H9 (cell line): Measurements from ENCODE around the gene ARSI. TPM values are rescaled to one million over a fixed set of nuclear protein-coding genes. Genes with fewer than 3 reads are reported as not detected.

Source experiments
- DNase-seq: peaks from one replicate; pipeline ENCODE4 v3.0.0-alpha.2; 2017
- H2AFZ ChIP-seq: one replicate; pipeline ENCODE4 v1.6.1; 2013; ENCODE audit warnings: mild to moderate bottlenecking, low read length, control low read depth, moderate library complexity
- H2AK5ac ChIP-seq: 2 replicates; pipeline ENCODE4 v1.6.1; 2013; ENCODE audit warnings: low read length, control low read depth, mixed read lengths; ENCODE audit not compliant: insufficient read length
- H2BK120ac ChIP-seq: one replicate; pipeline ENCODE4 v1.6.1; 2013; ENCODE audit warnings: low read depth, mild to moderate bottlenecking, low read length, control low read depth, inconsistent platforms; ENCODE audit not compliant: poor library complexity, severe bottlenecking
- H2BK12ac ChIP-seq: 2 replicates; pipeline ENCODE4 v1.6.1; 2013; ENCODE audit warnings: low read length, control low read depth, mixed read lengths, low read depth; ENCODE audit not compliant: insufficient read length
- H2BK15ac ChIP-seq: 2 replicates; pipeline ENCODE4 v1.6.1; 2013; ENCODE audit warnings: low read depth, low read length, control low read depth
- H2BK20ac ChIP-seq: one replicate; pipeline ENCODE4 v1.6.1; 2013; ENCODE audit warnings: low read depth, mild to moderate bottlenecking, low read length, control low read depth, inconsistent platforms; ENCODE audit not compliant: poor library complexity, severe bottlenecking
- H2BK5ac ChIP-seq: 2 replicates; pipeline ENCODE4 v1.6.1; 2013; ENCODE audit warnings: low read length, control low read depth, mixed read lengths; ENCODE audit not compliant: insufficient read length
- H3K14ac ChIP-seq: 2 replicates; pipeline ENCODE4 v1.6.1; 2013; ENCODE audit warnings: low read length, control low read depth; ENCODE audit not compliant: insufficient read depth
- H3K18ac ChIP-seq: 2 replicates; pipeline ENCODE4 v1.6.1; 2013; ENCODE audit warnings: low read depth, mild to moderate bottlenecking, mixed read lengths, low read length, control low read depth; ENCODE audit not compliant: insufficient read length
- H3K23ac ChIP-seq: 2 replicates; pipeline ENCODE4 v1.6.1; 2013; ENCODE audit warnings: low read length, control low read depth, mixed read lengths, low read depth; ENCODE audit not compliant: insufficient read length
- H3K23me2 ChIP-seq: 2 replicates; pipeline ENCODE4 v1.6.1; 2013; ENCODE audit warnings: low read depth, mild to moderate bottlenecking, mixed read lengths, low read length, control low read depth; ENCODE audit not compliant: insufficient read length, poor library complexity, severe bottlenecking
- H3K27ac ChIP-seq: 2 replicates; pipeline ENCODE4 v1.5.1; 2013; ENCODE audit warnings: low read length, control low read depth, mixed read lengths, low read depth; ENCODE audit not compliant: insufficient read length
- H3K27me3 ChIP-seq: 2 replicates; pipeline ENCODE4 v1.6.1; 2013; ENCODE audit warnings: low read length, control low read depth, inconsistent platforms; ENCODE audit not compliant: insufficient read depth
- H3K4ac ChIP-seq: 2 replicates; pipeline ENCODE4 v1.6.1; 2013; ENCODE audit warnings: low read depth, mild to moderate bottlenecking, control low read depth, inconsistent platforms, low read length, moderate library complexity
- H3K4me1 ChIP-seq: 2 replicates; pipeline ENCODE4 v1.6.1; 2013; ENCODE audit warnings: low read length, control low read depth, inconsistent platforms; ENCODE audit not compliant: insufficient read depth
- H3K4me2 ChIP-seq: 2 replicates; pipeline ENCODE4 v1.6.1; 2013; ENCODE audit warnings: low read length, control low read depth, mixed read lengths; ENCODE audit not compliant: insufficient read length, insufficient read depth
- H3K56ac ChIP-seq: 2 replicates; pipeline ENCODE4 v1.6.1; 2013; ENCODE audit warnings: low read depth, mild to moderate bottlenecking, mixed read lengths, low read length, control low read depth; ENCODE audit not compliant: insufficient read length
- H3K79me1 ChIP-seq: 2 replicates; pipeline ENCODE4 v1.6.1; 2013; ENCODE audit warnings: low read depth, mild to moderate bottlenecking, moderate library complexity, low read length, control low read depth, inconsistent platforms; ENCODE audit not compliant: insufficient read depth, poor library complexity, severe bottlenecking
- H3K79me2 ChIP-seq: 2 replicates; pipeline ENCODE4 v1.6.1; 2013; ENCODE audit warnings: low read length, control low read depth, inconsistent platforms; ENCODE audit not compliant: insufficient read depth
- H3K9ac ChIP-seq: 2 replicates; pipeline ENCODE4 v1.6.1; 2013; ENCODE audit warnings: low read length, control low read depth, mixed read lengths; ENCODE audit not compliant: insufficient read length; ENCODE audit errors: extremely low read depth
- H3K9me3 ChIP-seq: one replicate; pipeline ENCODE4 v1.6.1; 2013; ENCODE audit warnings: low read depth, low read length, inconsistent platforms; ENCODE audit not compliant: control insufficient read depth
- H3T11ph ChIP-seq: one replicate; pipeline ENCODE4 v1.6.1; 2013; ENCODE audit warnings: mild to moderate bottlenecking, low read length, control low read depth, inconsistent platforms
- H4K20me1 ChIP-seq: one replicate; pipeline ENCODE4 v1.6.1; 2013; ENCODE audit not compliant: control insufficient read depth, insufficient read length, insufficient read depth
- H4K5ac ChIP-seq: 2 replicates; pipeline ENCODE4 v1.6.1; 2013; ENCODE audit warnings: low read depth, mild to moderate bottlenecking, mixed read lengths, low read length, control low read depth; ENCODE audit not compliant: insufficient read length
- H4K8ac ChIP-seq: replicated peaks from 2 replicates; pipeline ENCODE4 v1.6.1; 2013; ENCODE audit warnings: low read length, control low read depth, mixed read lengths, low read depth; ENCODE audit not compliant: insufficient read length
- H4K91ac ChIP-seq: 2 replicates; pipeline ENCODE4 v1.6.1; 2013; ENCODE audit warnings: low read depth, mild to moderate bottlenecking, moderate library complexity, mixed read lengths, low read length, control low read depth; ENCODE audit not compliant: insufficient read length
- H3K27ac Mint-ChIP-seq, 3 experiments: 2 replicates in 2 of 3; 3 replicates in 1 of 3; pipeline ENCODE4 v1.8.0; 2020 to 2021; ENCODE audit warnings: mixed read lengths in 3 of 3, mild to moderate bottlenecking in 1 of 3, moderate library complexity in 1 of 3
- H3K27me3 Mint-ChIP-seq: 2 replicates; pipeline ENCODE4 v1.8.0; 2021; ENCODE audit warnings: low read depth, mild to moderate bottlenecking, moderate library complexity, mixed read lengths
- H3K36me3 Mint-ChIP-seq, 3 experiments: 2 replicates in 2 of 3; 3 replicates in 1 of 3; pipeline ENCODE4 v1.8.0; 2020 to 2021; ENCODE audit warnings: low read depth in 3 of 3, mixed read lengths in 3 of 3; ENCODE audit not compliant: insufficient read depth in 1 of 3
- H3K4me1 Mint-ChIP-seq, 2 experiments: 2 replicates each; pipeline ENCODE4 v1.8.0; 2020; ENCODE audit warnings: mixed read lengths in 2 of 2
- H3K4me3 Mint-ChIP-seq, 2 experiments: 2 replicates in 1 of 2; 3 replicates in 1 of 2; pipeline ENCODE4 v1.8.0; 2020 to 2021; ENCODE audit warnings: mild to moderate bottlenecking in 2 of 2, mixed read lengths in 2 of 2, moderate library complexity in 1 of 2
- H3K9me3 Mint-ChIP-seq, 2 experiments: 2 replicates in 1 of 2; 3 replicates in 1 of 2; pipeline ENCODE4 v1.8.0; 2020; ENCODE audit warnings: mild to moderate bottlenecking in 2 of 2, mixed read lengths in 2 of 2, moderate library complexity in 1 of 2
- CTCF ChIP-seq: fragments of 200-600 bp; sonication (generic); conservative IDR thresholded peaks from 3 replicates; pipeline ENCODE4 v1.8.0; 2021; ENCODE audit warnings: antibody characterized with exemption, mild to moderate bottlenecking
- WGBS: extraction: QIAGEN DNeasy Blood & Tissue Kit; methylation state at CpG from one replicate; pipeline ENCODE4 v1.1.7; 2013; ENCODE audit warnings: missing lambda C conversion rate, low lambda C conversion rate, mixed read lengths; ENCODE audit not compliant: insufficient read length; ENCODE audit errors: extremely low coverage; 5-methylcytosine and 5-hydroxymethylcytosine counted together
- total RNA-seq: library from RNA; stranded (reverse); gene quantifications from 2 replicates; pipeline ENCODE4 v1.2.1, GENCODE V29; 2021

The ARSI gene
- total RNA-seq, 1 experiment from 2014 or later = 1.7 TPM

DNA sequence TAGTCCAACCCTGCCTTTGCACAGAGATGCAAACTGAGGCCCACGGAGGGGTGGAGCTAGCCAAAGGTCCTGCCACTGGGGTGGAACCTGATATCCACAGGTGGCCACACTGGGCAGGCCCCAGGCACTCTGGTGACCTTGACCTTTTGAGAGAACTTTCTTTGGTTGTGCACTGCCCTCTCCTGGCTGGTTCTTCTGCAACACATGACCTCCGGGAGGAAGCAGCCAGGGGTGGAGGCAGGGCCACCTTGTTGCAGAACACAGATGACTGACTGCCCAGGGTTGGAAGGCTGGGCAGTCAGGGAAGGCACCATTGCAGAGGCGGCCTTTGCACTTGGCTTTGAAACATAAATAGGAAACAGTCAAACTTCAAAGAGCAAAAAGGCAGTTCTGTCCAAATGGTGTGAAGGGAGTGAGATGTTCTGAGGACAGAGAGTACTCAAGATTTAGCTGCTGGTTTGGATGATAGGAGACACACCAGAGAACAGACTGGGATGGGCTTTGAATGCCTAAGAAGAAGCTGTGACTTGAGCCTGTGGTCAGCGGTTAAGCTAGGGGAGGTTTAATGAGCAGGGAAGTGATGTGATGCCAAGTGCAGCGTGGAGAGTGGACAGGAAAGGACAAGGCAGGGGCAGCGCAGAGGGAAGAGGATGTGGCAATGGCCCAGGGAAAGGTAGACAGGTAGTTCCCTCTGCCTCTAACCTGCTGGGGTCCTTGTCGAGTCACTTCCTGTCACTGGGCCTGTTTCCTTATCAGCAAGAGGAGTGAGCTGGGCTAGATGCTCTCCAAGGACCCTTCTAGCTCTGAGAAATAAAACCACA, 48.0 kb upstream of the ARSI start:
- Histone ChIP-seq H2BK120ac (no peak overlapping the region), H3K79me1 (no peaks in the 10 kb centered on the region), H3K27ac (no peak overlapping the region), H3K56ac (no peak overlapping the region), H3K4me2 (no peak overlapping the region), H3K4me1 (no peaks in the 10 kb centered on the region), H3K9me3 (no peaks in the 10 kb centered on the region), H2BK20ac (no peak overlapping the region), H4K91ac (no peak overlapping the region), H3K23ac (no peak overlapping the region), H3K9ac (no peak overlapping the region), H4K5ac (no peak overlapping the region), H2BK5ac (no peak overlapping the region), H2BK12ac (no peak overlapping the region), H4K20me1 (no peaks in the 10 kb centered on the region), H3K18ac (no peak overlapping the region), H3K14ac (no peak overlapping the region), H2AK5ac (no peak overlapping the region), H3K23me2 (no peaks in the 10 kb centered on the region), H2BK15ac (no peak overlapping the region), H3K27me3 (no peaks in the 10 kb centered on the region), H2AFZ (no peak overlapping the region), H3T11ph (no peak overlapping the region), H3K4ac (no peak overlapping the region), H3K79me2 (no peaks in the 10 kb centered on the region), H4K8ac (no peak overlapping the region)
- peak; percentile 88 for TF ChIP-seq CTCF
- Mint-ChIP-seq H3K4me1 (peaks cover 6 to 13% of the 10 kb centered on the region in 2 experiments), H3K4me3 (no peak overlapping the region), H3K27me3 (peaks cover 9% of the 10 kb centered on the region), H3K27ac (peak overlapping the region in 1 of 3 experiments; percentile 27; a peak in 2 of 7 replicates), H3K9me3 (no peaks in the 10 kb centered on the region), H3K36me3 (no peaks in the 10 kb centered on the region; a peak in 1 of 7 replicates)
- no CpG with 5 or more reads among the region's 7 CpGs for WGBS
- DNase-seq = peak; percentile 90
